Islet of Langerhans (tissue), 1 donor: Measurements from ENCODE around the gene OVOL1.
"Not testable (repeated sequence)": the region's sequence is repeated elsewhere in the genome, so short reads cannot be mapped to it uniquely, and the experiment has no call there.

ENCODE experiments used
- FAIRE-seq: peaks from one replicate; lab custom pipeline; 2011; peaks lifted over from hg19 to GRCh38; lab: Jason Lieb, UNC

Gene OVOL1

DNA sequence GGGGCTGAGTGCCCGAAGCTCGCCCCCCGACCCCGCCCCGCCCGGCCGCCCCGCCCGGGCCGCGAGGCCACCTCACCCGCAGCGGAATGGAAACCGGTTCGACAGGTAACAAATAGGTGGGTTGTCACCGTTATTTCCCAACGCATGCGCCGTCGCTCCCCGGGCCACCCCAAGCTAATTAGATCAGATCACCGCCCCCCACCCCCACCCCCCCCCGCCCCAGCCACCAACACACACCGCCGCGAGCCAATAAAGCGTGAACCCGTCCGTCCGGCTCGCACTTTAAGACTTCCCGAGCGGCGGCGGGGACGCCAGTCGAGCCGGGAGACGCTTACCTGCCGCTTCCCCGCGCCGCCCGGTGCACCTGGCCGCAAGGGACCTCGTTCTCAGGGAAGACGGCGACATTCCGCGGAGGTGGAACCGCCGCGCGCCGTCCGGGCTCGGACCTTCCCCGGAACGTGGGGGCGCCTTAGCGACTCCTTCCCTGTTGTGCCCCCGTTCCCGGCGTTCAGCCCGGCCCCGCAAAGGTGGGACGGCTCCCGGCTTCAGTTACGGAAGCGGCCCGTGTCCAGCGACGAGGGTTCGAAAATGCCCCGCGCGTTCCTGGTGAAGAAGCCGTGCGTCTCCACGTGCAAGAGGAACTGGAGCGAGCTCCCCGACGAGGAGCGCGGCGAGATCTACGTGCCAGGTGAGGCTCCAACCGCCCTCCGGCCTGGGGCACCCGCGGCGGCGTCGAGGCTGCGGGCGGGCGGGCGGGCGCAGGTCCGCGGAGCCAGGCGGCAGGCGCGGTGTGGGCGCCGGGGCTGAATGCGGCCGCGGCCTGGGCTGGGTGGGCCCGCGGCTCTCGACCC lies at the start of gene OVOL1:
Gene OVOL1 (plus strand): TSS at position 278 of the 851 bp plus-strand sequence. CDS start 311 bp downstream, at position 589.
- no peak for FAIRE-seq

DNA sequence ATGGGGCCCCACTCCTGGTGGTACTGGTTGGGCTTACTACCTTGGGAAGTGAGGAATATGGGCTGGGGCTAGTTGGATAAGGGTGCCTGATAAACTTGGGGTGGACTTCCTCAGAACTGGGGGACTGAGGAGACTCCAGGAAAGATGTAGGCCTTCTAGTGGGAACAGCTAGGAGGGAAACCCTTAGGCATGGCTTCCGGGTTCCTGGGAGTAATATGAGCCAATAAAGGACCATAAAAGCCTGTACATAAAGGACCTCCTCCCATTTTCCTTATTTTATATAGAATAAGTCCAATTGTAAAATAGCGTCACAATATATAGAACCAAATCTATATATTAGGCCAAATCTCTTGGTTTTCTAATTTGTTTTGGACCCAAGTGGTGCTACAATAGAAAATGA lies 47.8 kb upstream of the OVOL1 start:
- no peak for FAIRE-seq

DNA sequence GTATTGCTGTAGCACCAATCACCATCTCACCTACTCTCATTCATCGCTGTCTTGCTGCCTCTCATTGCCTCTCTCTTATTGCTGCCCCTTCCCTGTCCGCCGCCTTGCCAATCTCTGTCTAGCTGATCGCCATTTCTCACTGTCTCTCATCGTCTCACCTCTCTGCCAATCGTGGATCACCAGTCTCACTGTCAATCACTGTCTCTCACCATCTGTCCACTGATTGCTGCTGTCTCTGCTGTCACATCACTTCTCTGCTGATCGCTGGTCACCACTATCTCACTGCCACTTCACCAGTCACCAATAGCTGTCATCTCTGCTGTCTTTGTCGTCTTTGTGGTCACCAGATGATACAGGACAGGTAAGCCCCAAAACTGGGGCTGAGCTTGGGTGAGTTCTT lies 45.7 kb upstream of the OVOL1 start:
- FAIRE-seq, result no peak

DNA sequence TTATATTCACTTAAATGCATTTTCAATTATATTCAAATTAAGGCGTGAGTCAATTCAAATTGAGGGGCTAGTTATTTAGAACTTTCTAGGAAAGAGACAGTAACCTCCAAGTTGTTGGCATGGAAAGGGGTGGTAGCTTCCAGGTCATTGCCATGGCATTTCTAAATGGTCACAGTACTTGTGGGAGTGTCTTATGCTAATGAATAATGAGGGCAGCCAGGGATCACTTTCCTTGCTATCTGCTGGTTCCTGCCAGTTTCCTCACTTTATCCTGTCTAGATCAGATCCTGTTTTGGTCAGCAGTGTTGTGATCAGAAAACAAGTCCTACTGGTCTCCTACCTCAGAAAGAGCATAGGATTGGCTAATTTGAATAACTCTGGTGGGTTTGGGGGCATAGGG lies 44.5 kb upstream of the OVOL1 start:
- no peak for FAIRE-seq

DNA sequence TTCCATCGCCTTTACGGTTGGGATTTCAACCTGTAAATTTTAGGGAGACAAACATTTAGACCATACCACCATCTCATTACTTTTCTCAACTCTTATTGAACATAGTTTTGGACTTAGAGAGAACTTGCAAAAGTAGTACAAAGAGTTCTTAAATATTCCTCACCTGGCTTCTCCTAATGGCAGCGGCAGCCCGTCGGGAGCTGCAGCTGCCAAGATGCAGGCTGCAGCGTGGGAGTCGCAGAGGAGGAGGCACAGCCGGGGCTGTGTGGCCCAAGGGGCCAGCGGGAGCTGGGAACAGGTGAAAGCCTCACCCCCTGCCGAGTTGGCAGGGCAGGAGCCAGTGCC lies 43.2 kb upstream of the OVOL1 start:
- no peak for FAIRE-seq

DNA sequence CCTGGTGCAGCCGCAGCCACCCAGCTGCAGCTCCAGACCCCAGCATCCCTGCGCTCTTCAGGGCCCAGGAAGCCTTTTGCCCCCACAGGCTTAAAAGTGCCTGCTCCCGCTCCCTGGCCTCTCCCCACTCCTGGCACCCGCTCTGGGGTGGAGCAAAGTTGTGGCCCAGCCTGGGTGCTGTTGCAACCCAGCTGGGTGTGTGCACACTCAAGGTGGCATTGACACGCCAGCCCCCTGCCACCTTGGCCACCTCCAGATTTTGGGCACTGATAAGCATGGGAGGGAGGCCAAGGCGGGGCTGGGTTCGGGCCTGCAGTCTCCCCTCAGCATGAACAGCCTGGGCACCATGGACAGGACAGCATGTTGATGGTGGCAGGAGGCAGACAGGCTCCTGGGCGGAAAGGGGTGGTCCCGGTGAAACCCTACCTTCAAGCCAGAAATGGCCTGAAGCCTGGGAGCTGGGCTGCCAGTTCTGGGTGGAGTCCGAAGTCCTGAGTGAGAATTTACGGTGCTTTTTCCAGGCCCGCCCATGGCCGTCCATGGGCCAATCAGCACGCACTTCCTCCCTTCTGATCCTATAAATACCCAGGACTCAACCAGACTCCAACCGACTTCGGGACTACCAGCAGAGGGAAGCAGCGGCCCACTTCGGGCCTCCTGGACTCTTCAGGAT lies 42.7 kb upstream of the OVOL1 start:
- FAIRE-seq, result no peak

DNA sequence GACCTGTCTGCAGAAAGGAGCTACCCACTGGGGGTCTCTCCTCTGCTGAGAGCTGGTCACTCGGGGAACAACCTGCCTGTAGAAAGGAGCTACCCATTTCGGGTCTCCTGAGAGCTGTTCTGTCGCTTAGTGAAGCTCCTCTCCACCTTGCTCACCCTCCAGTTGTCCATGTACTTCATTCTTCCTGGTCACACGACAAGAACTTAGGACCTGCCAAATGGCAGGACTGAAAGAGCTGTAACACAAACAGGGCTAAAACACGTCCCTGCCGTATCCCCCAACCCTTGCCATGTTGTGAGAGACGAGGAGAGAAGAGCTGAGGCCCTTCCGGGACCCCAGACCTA lies 42.2 kb upstream of the OVOL1 start:
- FAIRE-seq, result no peak

DNA sequence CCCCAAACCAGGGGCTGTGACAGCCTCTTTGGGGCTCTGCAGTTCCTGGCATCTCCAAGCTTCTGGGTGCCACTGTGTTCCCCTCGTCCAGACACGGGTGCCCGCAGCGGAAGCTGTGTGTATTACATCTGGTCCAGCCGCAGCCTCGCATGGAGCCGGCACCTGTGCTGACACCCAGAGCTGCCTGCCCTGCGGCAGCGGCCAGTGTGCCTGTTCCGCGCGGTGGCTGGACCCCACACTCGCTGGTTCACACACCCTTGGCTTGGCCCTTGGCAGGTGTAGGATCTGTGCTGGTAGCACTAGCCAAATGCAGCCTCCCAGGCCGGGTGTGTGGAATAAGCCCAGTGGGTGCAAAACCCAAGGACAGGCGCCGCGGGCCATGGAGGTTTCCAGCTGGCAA lies 41.8 kb upstream of the OVOL1 start:
- FAIRE-seq, result no peak

DNA sequence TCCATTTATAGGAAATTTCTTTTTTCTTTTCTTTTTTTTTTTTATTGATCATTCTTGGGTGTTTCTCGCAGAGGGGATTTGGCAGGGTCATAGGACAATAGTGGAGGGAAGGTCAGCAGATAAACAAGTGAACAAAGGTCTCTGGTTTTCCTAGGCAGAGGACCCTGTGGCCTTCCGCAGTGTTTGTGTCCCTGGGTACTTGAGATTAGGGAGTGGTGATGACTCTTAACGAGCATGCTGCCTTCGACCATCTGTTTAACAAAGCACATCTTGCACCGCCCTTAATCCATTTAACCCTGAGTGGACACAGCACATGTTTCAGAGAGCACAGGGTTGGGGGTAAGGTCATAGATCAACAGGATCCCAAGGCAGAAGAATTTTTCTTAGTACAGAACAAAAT lies 24.7 kb upstream of the OVOL1 start:
- FAIRE-seq, result not testable (repeated sequence)

DNA sequence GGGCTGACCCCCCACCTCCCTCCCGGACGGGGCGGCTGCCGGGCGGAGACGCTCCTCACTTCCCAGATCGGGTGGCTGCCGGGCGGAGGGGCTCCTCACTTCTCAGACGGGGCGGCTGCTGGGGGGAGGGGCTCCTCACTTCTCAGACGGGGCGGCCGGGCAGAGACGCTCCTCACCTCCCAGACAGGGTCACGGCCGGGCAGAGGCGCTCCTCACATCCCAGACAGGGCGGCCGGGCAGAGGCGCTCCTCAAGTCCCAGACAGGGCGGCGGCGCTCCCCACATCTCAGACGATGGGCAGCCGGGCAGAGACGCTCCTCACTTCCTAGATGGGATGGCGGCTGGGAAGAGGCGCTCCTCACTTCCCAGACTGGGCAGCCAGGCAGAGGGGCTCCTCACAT lies 24.0 kb upstream of the OVOL1 start:
- not testable (repeated sequence) for FAIRE-seq

DNA sequence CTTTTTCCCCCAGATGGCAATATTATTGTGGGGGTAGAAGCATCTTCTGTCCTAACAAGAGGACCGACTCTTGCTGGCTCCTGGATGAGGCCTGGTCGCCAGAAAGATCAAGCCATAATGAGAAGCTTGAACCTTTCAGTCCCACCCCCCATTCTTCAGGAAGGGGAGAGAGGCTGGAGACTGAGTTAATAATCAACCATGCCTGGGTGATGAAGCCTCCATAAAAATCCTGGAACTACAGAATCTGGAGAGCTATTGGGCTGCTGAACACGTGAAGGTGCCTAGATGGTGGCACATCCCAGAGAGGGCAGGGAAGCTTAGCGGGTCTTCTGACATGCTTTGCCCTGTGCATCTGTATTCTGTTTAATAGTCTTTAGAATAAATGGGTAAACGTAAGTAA lies 22.4 kb upstream of the OVOL1 start:
- no peak for FAIRE-seq

DNA sequence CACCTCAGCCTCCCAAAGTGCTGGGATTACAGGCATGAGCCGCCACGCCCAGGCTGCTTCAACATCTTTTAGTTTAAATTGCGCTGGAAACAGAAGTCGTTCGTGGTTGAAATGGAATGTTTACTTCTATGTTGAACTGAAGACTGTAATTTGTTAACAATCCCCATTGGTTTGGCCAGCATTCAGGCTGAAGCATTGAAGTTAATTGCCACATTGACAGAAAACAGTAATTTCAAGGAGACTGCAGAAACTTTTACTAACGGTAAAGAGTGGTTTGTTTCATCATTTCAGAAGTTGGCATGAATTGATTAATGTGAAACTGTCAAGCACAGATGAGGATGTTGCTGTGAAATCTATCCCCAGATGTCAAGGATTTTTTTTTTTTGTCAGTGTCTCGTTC lies 20.3 kb upstream of the OVOL1 start:
- no peak for FAIRE-seq

DNA sequence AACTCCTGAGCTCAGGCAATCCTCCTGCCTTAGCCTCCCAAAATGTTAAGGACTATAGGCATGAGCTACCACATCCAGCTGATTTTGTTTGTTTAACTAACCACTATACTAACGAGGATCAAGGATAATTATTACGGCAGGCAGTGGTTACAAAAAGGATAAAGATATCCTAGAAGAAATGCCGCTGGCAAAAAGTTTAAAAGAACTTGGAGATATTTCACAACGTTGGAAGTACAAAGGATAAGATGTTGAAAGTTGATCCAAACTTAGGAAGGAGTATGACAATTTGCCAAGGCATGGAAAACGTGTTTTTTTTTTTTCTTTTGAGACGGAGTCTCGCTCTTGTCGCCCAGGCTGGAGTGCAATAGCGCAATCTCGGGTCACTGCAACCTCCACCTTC lies 19.5 kb upstream of the OVOL1 start:
- FAIRE-seq, result no peak

DNA sequence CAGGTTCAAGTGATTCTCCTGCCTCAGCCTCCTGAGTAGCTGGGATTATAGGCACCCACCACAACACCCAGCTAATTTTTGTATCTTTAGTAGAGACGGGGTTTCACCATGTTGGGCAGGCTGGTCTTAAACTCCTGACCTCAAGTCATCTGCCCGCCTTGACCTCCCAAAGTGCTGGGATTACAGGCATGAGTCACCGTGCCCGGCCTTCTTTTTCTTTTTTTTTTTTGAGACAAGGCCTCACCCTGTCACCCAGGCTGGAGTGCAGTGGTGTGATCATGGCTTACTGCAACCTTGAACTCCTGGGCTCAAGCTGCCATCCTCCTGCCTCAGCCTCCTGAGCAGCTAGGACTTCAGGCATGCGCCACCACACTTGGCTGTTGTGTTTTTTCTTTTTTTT lies 19.1 kb upstream of the OVOL1 start:
- FAIRE-seq, result not testable (repeated sequence)

DNA sequence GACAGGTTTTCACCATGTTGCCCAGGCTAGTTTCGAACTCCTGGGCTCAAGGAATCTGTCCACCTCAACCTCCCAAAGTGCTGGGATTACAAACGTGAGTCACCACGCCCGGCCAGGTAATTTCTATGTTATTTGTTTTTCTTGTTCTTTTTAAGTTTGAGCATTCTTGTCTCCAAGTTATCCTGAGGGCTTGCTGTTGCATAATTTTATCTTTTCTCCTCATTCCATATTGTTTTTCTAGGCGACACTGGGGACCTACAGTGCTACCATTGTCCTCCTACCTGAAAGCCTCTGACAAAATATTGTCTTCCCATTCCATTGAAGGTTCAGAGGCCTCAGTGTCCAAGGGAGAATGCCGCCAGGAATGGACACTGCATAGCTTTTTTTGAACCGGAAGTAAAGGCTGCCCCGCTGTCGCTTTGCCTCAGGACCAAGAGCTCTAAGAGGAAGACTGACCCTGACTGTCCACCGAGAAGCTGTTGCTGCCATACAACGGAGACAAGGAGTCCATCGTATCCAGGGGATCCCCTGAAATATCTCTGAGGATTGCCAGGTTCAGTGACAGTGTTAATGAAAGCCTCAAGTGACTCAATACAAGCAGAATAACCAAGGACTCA lies 15.8 kb upstream of the OVOL1 start:
- FAIRE-seq, result no peak

DNA sequence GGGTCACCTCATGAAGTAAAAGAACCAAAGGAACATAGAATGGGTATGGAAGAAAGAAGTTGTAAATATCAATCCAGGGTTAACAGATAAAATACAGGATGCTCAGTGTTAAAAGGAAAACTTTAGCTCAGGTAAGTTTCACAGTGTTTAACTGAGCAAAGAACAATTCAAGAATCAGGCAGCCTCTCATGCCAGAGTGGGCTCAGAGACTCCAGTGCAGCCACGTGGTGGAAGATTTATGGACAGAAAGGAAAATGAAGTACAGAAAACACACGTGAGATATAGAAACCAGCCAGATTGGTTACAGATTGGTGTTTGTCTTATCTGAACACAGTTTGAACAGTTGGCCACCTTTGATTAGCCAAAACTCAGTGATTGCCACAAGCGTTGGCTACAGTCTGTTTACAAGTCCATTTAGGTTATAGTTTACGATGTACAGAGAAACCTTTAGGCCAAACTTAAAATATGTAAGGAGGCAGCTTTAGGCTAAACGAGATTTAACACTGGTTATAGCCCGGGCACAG lies 15.2 kb upstream of the OVOL1 start:
- no peak for FAIRE-seq

DNA sequence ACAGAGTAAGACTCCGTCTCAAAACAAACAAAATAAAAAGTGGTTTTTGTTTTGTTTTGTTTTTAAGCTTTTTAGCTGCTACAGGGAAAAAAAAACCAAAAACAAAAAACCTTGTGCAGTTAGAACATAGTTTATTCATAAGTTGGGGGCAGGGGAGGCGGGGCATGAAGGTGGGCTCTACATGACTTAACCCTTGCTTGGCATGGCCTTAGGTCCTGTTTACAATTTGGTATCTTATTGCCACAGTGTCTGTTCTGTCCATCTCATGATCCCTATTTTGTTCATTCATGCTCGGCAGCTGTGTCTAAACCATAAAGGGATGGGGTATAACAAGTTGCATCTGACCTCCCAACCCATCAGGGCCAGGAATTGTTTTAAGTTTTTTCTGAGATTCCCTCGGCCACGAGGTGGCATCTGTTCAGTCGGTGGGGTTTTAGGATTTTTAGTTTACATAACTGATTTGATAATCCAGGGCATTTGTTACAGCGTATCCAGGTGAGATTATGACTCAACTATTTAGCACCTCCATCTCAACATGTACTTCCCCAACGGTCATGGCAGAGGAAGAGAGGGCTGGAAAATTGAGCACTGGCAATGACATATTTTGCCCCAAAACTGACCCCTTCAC lies 13.0 kb upstream of the OVOL1 start:
- no peak for FAIRE-seq

DNA sequence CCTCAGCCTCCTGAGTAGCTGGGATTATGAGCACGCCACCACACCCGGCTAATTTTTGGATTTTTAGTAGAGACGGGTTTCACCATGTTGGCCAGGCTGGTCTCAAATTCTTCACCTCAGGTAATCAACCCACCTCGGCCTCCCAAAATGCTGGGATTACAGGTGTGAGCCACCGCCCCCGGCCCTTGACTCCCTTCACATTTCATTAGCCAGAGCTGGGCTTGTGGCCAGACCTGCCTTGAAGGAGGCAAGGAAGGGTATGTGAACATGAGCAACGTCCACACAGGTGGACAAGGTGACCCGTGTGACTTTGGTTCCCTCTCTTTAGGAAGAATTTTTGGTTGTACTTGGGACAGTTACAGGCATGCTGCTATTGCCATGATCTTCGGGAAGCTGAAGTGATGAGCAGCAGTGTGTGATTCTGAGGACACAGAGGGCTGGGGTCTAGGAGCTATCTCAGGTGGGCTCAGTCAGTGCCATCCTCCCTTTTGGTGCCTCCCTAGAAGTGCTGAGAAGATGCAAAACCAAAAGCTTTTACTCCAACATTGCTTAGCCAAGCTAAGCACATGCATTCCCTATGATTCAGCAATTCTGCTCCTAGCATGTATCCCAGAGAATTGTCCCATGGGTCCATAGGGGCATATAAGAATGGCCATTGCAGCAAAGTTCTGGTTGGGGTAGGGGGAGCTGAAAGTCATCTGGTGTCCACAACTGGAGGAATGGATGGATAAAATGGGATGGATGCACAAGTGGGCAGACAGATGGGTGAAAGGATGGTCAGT lies 12.1 kb upstream of the OVOL1 start:
- FAIRE-seq, result no peak

DNA sequence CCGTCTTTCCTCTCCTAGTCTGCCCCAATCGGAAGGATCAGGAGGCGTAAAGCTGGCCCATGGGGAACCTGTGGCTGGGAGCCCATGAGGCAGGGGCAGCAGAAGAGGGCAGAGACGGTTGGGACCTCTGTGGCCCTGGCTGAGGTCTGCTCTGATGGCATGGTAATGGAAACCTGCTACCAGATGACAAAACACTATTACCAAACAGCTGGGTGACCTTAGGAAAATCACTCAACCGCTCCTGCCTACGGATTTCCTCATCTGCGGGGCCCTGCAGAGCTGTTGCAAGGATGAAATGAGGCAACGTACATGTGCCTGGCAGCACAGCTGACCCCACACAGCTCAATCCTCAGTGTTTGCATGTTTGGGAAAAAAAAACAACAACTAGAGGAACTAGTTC lies 10.7 kb upstream of the OVOL1 start:
- FAIRE-seq, result no peak

DNA sequence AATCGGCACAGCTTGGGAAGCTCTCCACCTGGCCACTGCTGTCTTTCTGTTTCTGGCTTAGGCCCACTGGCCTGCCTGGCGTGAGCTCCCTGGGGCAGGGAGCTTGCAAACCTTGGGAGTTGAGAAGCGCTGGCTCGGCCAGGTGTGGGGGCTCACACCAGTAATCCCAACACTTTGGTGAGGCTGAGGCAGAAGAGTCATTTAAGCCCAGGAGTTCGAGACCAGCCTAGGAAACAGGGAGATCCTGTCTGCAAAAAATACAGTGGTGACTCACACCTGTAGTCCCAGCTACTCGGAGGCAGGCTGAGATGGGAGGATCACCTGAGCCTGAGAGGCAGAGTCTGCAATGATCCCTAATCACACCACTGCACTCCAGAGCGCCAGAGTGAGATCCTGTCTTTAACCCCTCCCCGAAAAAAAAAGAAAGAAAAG lies 10.1 kb upstream of the OVOL1 start:
- no peak for FAIRE-seq

DNA sequence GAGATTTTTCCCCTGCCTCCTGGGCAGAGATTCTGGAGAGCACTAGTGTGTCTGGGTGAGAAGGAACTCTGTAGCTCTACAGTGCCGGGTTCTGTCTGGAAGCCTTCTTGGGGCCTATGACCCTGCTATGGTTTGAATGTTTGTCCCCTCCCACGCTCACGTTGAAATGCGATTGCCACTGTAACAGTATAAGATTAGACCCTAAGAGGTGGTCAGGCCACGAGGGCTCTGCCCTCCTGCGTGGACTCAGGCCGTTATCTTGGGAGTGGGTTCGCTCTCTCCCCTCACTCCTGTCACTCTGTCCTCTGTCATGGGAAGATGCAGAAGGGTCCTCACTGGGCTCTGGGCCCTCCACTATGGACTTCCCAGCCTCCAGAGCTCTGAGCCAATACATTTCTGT lies 9.6 kb upstream of the OVOL1 start:
- no peak for FAIRE-seq

DNA sequence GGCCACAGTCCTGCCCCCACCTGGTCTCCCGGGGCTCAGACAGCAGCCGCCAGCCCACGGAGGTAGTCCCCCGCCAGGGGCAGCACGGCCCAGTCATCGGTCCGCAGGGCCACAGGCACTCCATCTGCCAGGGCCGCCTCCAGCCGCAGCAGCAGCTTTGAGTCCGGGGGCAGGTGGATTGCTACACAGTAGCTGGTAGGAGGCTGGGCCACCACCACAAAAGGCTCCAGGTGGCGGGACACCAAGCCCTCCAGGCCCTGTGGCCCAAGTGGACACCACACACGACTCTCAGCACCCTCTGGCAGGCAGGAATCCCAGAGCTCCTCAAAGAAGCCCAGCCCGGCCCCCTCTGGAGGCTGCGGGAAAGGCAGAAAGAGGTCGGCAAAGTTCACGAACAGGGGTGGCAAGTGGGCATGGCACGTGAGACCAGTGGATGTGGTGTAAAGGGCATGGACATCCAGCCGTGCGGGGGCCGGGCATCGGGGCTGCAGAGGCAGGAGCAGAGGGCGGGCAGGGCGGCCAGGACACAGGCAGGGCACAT lies 9.0 kb upstream of the OVOL1 start:
- no peak for FAIRE-seq
